GM12878 (cell line): ENCODE measurements around the gene HMGB3.

Experiments
- MXI1 ChIP-seq: fragments of 150-350 bp; IDR thresholded peaks from 2 replicates; pipeline ENCODE4 v1.6.1; 2011; ENCODE audit warnings: low read depth, mild to moderate bottlenecking, inconsistent platforms, low read length, improper control_type of control experiment
- TF ChIP-seq, protein P1 (sequence below), 3 experiments: IDR thresholded peaks in 2 of 3; conservative IDR thresholded peaks in 1 of 3; 2 replicates each; pipeline ENCODE4 v1.5.1; 2011; ENCODE audit warnings: low read depth in 3 of 3, low read length in 3 of 3, mild to moderate bottlenecking in 3 of 3, control low read depth in 2 of 3, moderate library complexity in 2 of 3, inconsistent platforms in 1 of 3, mixed read lengths in 1 of 3; ENCODE audit not compliant: control insufficient read depth in 2 of 3, insufficient read depth in 1 of 3; ENCODE audit errors: extremely low read depth in 1 of 3

DNA sequence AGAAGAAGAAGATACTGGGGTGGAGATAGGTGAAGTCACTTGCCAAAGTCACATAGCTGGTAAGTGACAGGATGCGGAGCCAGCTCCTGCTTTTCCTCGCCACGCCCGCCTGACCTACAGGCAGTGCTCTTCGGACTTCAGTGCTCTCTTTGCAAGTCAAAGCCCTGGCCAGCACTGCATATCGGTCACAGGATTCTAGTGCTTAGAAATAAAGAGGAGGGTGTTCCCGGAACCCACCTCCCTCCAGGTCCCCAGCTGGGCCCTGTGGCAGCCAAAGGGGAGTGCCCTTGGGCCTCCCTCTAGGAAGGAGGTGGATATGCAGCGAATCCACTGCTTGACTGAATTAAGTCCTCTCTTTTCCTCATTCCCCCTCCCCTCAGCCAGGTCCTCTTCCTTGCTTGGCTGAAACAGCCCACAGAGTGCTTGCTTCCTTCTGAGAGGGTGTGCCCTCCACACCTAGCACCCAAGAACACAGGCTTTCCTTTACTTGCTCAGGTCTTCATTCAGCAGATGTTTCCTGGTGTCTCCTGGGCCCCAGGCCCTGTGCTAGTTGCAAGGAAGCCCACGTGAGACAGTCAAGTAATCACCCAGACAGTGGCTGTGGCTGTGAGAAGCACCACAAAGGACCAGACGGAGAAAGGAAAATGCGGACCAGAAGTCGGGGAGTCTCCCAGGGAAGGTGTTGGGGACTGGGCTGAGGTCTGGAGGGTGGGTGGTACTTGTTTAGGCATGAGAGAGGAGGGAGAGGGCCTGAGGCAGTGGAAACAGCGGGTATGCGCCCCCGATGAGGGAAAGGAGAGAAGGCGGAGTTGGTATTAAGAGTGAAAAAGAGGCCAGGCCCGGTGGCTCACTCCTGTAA, 14.0 kb upstream of the HMGB3 start:
- TF ChIP-seq, protein P1, sequence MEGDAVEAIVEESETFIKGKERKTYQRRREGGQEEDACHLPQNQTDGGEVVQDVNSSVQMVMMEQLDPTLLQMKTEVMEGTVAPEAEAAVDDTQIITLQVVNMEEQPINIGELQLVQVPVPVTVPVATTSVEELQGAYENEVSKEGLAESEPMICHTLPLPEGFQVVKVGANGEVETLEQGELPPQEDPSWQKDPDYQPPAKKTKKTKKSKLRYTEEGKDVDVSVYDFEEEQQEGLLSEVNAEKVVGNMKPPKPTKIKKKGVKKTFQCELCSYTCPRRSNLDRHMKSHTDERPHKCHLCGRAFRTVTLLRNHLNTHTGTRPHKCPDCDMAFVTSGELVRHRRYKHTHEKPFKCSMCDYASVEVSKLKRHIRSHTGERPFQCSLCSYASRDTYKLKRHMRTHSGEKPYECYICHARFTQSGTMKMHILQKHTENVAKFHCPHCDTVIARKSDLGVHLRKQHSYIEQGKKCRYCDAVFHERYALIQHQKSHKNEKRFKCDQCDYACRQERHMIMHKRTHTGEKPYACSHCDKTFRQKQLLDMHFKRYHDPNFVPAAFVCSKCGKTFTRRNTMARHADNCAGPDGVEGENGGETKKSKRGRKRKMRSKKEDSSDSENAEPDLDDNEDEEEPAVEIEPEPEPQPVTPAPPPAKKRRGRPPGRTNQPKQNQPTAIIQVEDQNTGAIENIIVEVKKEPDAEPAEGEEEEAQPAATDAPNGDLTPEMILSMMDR (IDR thresholded peaks at IDR 0.05 in 2 of 3, conservative IDR thresholded peaks at IDR 0.05 in 1 of 3; ENCODE audit: control insufficient read depth in 2 of 3, extremely low read depth in 1 of 3, insufficient read depth in 1 of 3, low read depth in 3 of 3, low read length in 3 of 3) = no peak
- no peak for TF ChIP-seq MXI1
